ENCODE data around the gene RELT. TPM values are rescaled to one million over a fixed set of nuclear protein-coding genes. Genes with fewer than 3 reads are reported as not detected.

Gene RELT
- total and polyA plus RNA-seq, 2 of the 13 experiments (the other 11 are each of a cell fraction or from before 2014, with no cell fraction given) = 2.5 to 4.7 TPM

- no peak for TF ChIP-seq ZNF18 (CRISPR knock-in tag; IDR thresholded peaks at IDR 0.05; ENCODE audit: insufficient replicate concordance)
- no peak for TF ChIP-seq ZNF615 (CRISPR knock-in tag; IDR thresholded peaks at IDR 0.05; ENCODE audit: borderline replicate concordance)
- TF ChIP-seq EP300 (IDR thresholded peaks at IDR 0.05; ENCODE audit: low read depth in 2 of 2, low read length in 2 of 2) = peak in 1 of 2 experiments; percentile 33; a peak in 1 of 4 replicates
- TF ChIP-seq EP300 (CRISPR knock-in tag; IDR thresholded peaks at IDR 0.05; ENCODE audit: borderline replicate concordance) = no peak
- peak; percentile 26; the same call in 1 of the 2 replicates for TF ChIP-seq HDAC2 (CRISPR knock-in tag; IDR thresholded peaks at IDR 0.05)
- TF ChIP-seq GABPA (IDR thresholded peaks at IDR 0.05; ENCODE audit: low read depth, low read length) = no peak
- TF ChIP-seq GABPA (CRISPR knock-in tag; IDR thresholded peaks at IDR 0.05; ENCODE audit: low read depth) = no peak
- no peak for TF ChIP-seq TSC22D2 (CRISPR knock-in tag; IDR thresholded peaks at IDR 0.05; ENCODE audit: borderline replicate concordance)
- TF ChIP-seq MAFG (CRISPR knock-in tag; IDR thresholded peaks at IDR 0.05) = no peak
- 0 out of 2 replicates have a peak, but pooled peaks have one; percentile 33 for TF ChIP-seq SOX5 (CRISPR knock-in tag; IDR thresholded peaks at IDR 0.05; ENCODE audit: borderline replicate concordance)
- TF ChIP-seq MBNL3 (CRISPR knock-in tag; conservative IDR thresholded peaks at IDR 0.05) = no peak
- TF ChIP-seq MYNN (CRISPR knock-in tag; IDR thresholded peaks at IDR 0.05; ENCODE audit: low read depth) = no peak
- no peak for TF ChIP-seq KLF13 (CRISPR knock-in tag; IDR thresholded peaks at IDR 0.05)
- TF ChIP-seq SRSF1 (optimal IDR thresholded peaks at IDR 0.05; ENCODE audit: low read depth, low read length) = no peak
- no peak for TF ChIP-seq ZFP36 (IDR thresholded peaks at IDR 0.05; ENCODE audit: borderline replicate concordance, low read depth, low read length, partially characterized antibody)
- TF ChIP-seq ZNF317 (CRISPR knock-in tag; IDR thresholded peaks at IDR 0.05) = no peak
- no peak for TF ChIP-seq KLF16 (CRISPR knock-in tag; IDR thresholded peaks at IDR 0.05)
- no peak for TF ChIP-seq BCL6 (CRISPR knock-in tag; IDR thresholded peaks at IDR 0.05)
- no peak for TF ChIP-seq ZNF263 (CRISPR knock-in tag; IDR thresholded peaks at IDR 0.05)
- no peak for TF ChIP-seq ZNF274 (CRISPR knock-in tag; IDR thresholded peaks at IDR 0.05)
- no peak for TF ChIP-seq SMAD1 (CRISPR knock-in tag; IDR thresholded peaks at IDR 0.05; ENCODE audit: borderline replicate concordance, low read depth)
- TF ChIP-seq CBX1 (IDR thresholded peaks at IDR 0.05; ENCODE audit: low read depth) = no peak
- TF ChIP-seq ARNT2 (CRISPR knock-in tag; IDR thresholded peaks at IDR 0.05; ENCODE audit: low read depth) = no peak
- TF ChIP-seq ZBTB21 (CRISPR knock-in tag; IDR thresholded peaks at IDR 0.05) = no peak
- TF ChIP-seq MBD4 (IDR thresholded peaks at IDR 0.05; ENCODE audit: borderline replicate concordance, low read length) = no peak
- no peak for TF ChIP-seq ZNF780A (CRISPR knock-in tag; IDR thresholded peaks at IDR 0.05)
- no peak for TF ChIP-seq ZZZ3 (CRISPR knock-in tag; IDR thresholded peaks at IDR 0.05; ENCODE audit: borderline replicate concordance)
- TF ChIP-seq NFKBIZ (CRISPR knock-in tag; IDR thresholded peaks at IDR 0.05) = no peak
- no peak for TF ChIP-seq ZNF12 (CRISPR knock-in tag; IDR thresholded peaks at IDR 0.05)
- TF ChIP-seq MAX (IDR thresholded peaks at IDR 0.05) = no peak
Observed at GRCh38 chr11:73439002-73439843, 63.0 kb downstream of the RELT start (continued).
